ENCODE results near the gene UBL4A. TPM values are rescaled to one million over a fixed set of nuclear protein-coding genes. Genes with fewer than 3 reads are reported as not detected.

Gene UBL4A
- total and polyA plus RNA-seq, 7 donors = 38.3 to 118 (median 64.4) TPM

- WGBS, 3 donors = 45 to 64% (median 58%) methylated on average over 7 to 15 of the region's 15 CpGs
- ATAC-seq (peak; percentile 50 to 83 (median 71)), DNase-seq (no peak)
- no peaks in the 10 kb centered on the region for H3K4me1 ChIP-seq
- no peaks in the 10 kb centered on the region for H3K9me3 ChIP-seq
- H3K27me3 ChIP-seq (ENCODE audit: insufficient read depth in 3 of 3, low read length in 2 of 3) = no peaks in the 10 kb centered on the region
- intact Hi-C loops (cut with DNase I) = no loop called here
- H3K27ac ChIP-seq = no peak overlapping the region
- peak overlapping the region; percentile 69 for H3K4me3 ChIP-seq
- TF ChIP-seq CTCF (IDR thresholded peaks at IDR 0.05) = no peak
- peaks cover 0 to 5% of the 10 kb centered on the region in 2 donors for H3K36me3 ChIP-seq (ENCODE audit: insufficient read depth in 1 of 2, low read depth in 1 of 2)
Measured at GRCh38 chrX:154458954-154459778, 27.2 kb downstream of the UBL4A start.

GRCh38 chrX:154458116-154458953, 28.1 kb downstream of the UBL4A start, which contains the start of gene PLXNA3:
Gene PLXNA3, plus strand, starts transcription at chrX:154458281. Its CDS starts 1,903 bp downstream, at chrX:154460184.
- ATAC-seq (peak; percentile 53 to 75 (median 65)), DNase-seq (peak; percentile 53 to 68)
- intact Hi-C loops (cut with DNase I) = no loop called here
- H3K9me3 ChIP-seq = no peaks in the 10 kb centered on the region
- H3K4me1 ChIP-seq = no peaks in the 10 kb centered on the region
- no peak for TF ChIP-seq CTCF (IDR thresholded peaks at IDR 0.05)
- WGBS, 3 donors = 2 to 38% (median 20%) methylated on average over 1 to 84 of the region's 88 CpGs
- peak within 1 kb of the TSS; percentile 41 for H3K27ac ChIP-seq
- H3K36me3 ChIP-seq (ENCODE audit: insufficient read depth in 1 of 2, low read depth in 1 of 2) = peaks cover 0 to 6% of the 10 kb centered on the region in 2 donors
- peak within 1 kb of the TSS; percentile 69 for H3K4me3 ChIP-seq
- H3K27me3 ChIP-seq (ENCODE audit: insufficient read depth in 3 of 3, low read length in 2 of 3) = no peaks in the 10 kb centered on the region

- no peak for TF ChIP-seq CTCF (IDR thresholded peaks at IDR 0.05)
- intact Hi-C loops (cut with DNase I) = no loop called here
- Histone ChIP-seq H3K4me1 (no peaks in the 10 kb centered on the region), H3K9me3 (no peaks in the 10 kb centered on the region), H3K27me3 (ENCODE audit: insufficient read depth in 3 of 3, low read length in 2 of 3) (no peaks in the 10 kb centered on the region), H3K36me3 (ENCODE audit: insufficient read depth in 1 of 2, low read depth in 1 of 2) (peaks cover 0 to 13% of the 10 kb centered on the region in 2 donors), H3K27ac (peak overlapping the region; percentile 41), H3K4me3 (peak overlapping the region; percentile 69)
- WGBS, 3 donors = 4 to 32% (median 12%) methylated on average over 17 to 65 of the region's 65 CpGs
- DNase-seq = no peak
- ATAC-seq = peak; percentile 22 to 53 (median 46)
Measured at GRCh38 chrX:154457491-154458115, 28.8 kb downstream of the UBL4A start.

- Histone ChIP-seq H3K9me3 (no peaks in the 10 kb centered on the region), H3K4me1 (no peaks in the 10 kb centered on the region), H3K27ac (no peak overlapping the region), H3K27me3 (ENCODE audit: insufficient read depth in 3 of 3, low read length in 2 of 3) (no peaks in the 10 kb centered on the region), H3K4me3 (no peak overlapping the region), H3K36me3 (ENCODE audit: insufficient read depth in 1 of 2, low read depth in 1 of 2) (peaks cover 2 to 47% of the 10 kb centered on the region in 2 donors)
- WGBS, 3 donors = 76 to 84% (median 81%) methylated on average over 9 of the region's 9 CpGs
- intact Hi-C loops (cut with DNase I) = no loop called here
- TF ChIP-seq CTCF (IDR thresholded peaks at IDR 0.05) = no peak
- DNase-seq (no peak), ATAC-seq (no peak)
Measured at GRCh38 chrX:154452823-154453222, 33.6 kb downstream of the UBL4A start.

Measured in psoas muscle (tissue), 8 donors.